T-helper 22 cell (primary cell): ENCODE results near the gene CNIH2.
"Not testable (repeated sequence)": the region's sequence is repeated elsewhere in the genome, so short reads cannot be mapped to it uniquely, and the experiment has no call there.

Source experiments
- DNase-seq: peaks from one replicate; pipeline ENCODE4 v3.0.0-alpha.2; 2020; ENCODE audit warnings: low read depth

The CNIH2 gene

GRCh38 chr11:66315498-66315885 lies 37.5 kb downstream of the CNIH2 start:
- no peak for DNase-seq

- DNase-seq: no peak
These were observed 38.2 kb downstream of the CNIH2 start for GRCh38 chr11:66315921-66316811.

GRCh38 chr11:66316849-66317251 lies 38.9 kb downstream of the CNIH2 start, which contains the start of gene CD248:
TSS of gene CD248 (minus strand) at chr11:66317044. CDS start at chr11:66317027, 17 bp downstream.
- no peak for DNase-seq

GRCh38 chr11:66317322-66317722 lies 39.3 kb downstream of the CNIH2 start:
- DNase-seq: no peak

- no peak for DNase-seq
These were observed 40.0 kb downstream of the CNIH2 start for GRCh38 chr11:66317723-66318599.

GRCh38 chr11:66318600-66318970 lies 40.6 kb downstream of the CNIH2 start:
- no peak for DNase-seq

GRCh38 chr11:66320289-66320688 lies 42.3 kb downstream of the CNIH2 start:
- not testable (repeated sequence) for DNase-seq

GRCh38 chr11:66320748-66321147 lies 42.8 kb downstream of the CNIH2 start:
- not testable (repeated sequence) for DNase-seq

GRCh38 chr11:66321606-66322005 lies 43.6 kb downstream of the CNIH2 start:
- DNase-seq: no peak

GRCh38 chr11:66322732-66323427 lies 44.9 kb downstream of the CNIH2 start:
- DNase-seq: no peak

GRCh38 chr11:66323684-66324083 lies 45.7 kb downstream of the CNIH2 start:
- no peak for DNase-seq

GRCh38 chr11:66324664-66325063 lies 46.7 kb downstream of the CNIH2 start:
- DNase-seq: no peak

- DNase-seq: no peak
These were observed 47.3 kb downstream of the CNIH2 start for GRCh38 chr11:66325263-66325671.

- no peak for DNase-seq
These were observed 48.5 kb downstream of the CNIH2 start for GRCh38 chr11:66326261-66327111.

- no peak for DNase-seq
These were observed 49.4 kb downstream of the CNIH2 start for GRCh38 chr11:66327171-66328030.

- DNase-seq: no peak
These were observed 50.0 kb downstream of the CNIH2 start for GRCh38 chr11:66328031-66328301.

GRCh38 chr11:66328302-66329144 lies 50.5 kb downstream of the CNIH2 start:
- DNase-seq: peak; percentile 47

GRCh38 chr11:66329165-66329673 lies 51.2 kb downstream of the CNIH2 start:
- DNase-seq: no peak

- DNase-seq: no peak
These were observed 53.0 kb downstream of the CNIH2 start for GRCh38 chr11:66330931-66331330.
